Liver (tissue), 9 donors: ENCODE results near the gene ATG9B. TPM values are rescaled to one million over a fixed set of nuclear protein-coding genes. Genes with fewer than 3 reads are reported as not detected.

Experiments
- DNase-seq: peaks from one replicate; pipeline ENCODE4 v3.0.0-alpha.2; 2017; ENCODE audit warnings: low spot score
- H3K27ac ChIP-seq, 2 donors: one replicate each; pipeline ENCODE4 v1.7.0; 2013; ENCODE audit warnings: inconsistent platforms in 2 of 2, low read length in 2 of 2, control low read depth in 1 of 2, low read depth in 1 of 2, mild to moderate bottlenecking in 1 of 2
- H3K27me3 ChIP-seq, 4 donors: one replicate each; pipeline versions ENCODE4 v1.6.1 to v1.7.0; 2013; ENCODE audit warnings: low read length in 3 of 4, inconsistent platforms in 1 of 4, mild to moderate bottlenecking in 1 of 4, moderate library complexity in 1 of 4; ENCODE audit not compliant: control insufficient read depth in 4 of 4, insufficient read depth in 4 of 4
- H3K36me3 ChIP-seq, 4 donors: one replicate each; pipeline versions ENCODE4 v1.6.1 to v1.7.0; 2013; ENCODE audit warnings: low read length in 3 of 4, mild to moderate bottlenecking in 3 of 4, low read depth in 1 of 4, moderate library complexity in 1 of 4; ENCODE audit not compliant: control insufficient read depth in 4 of 4, insufficient read depth in 3 of 4
- H3K4me1 ChIP-seq, 4 donors: one replicate each; pipeline versions ENCODE4 v1.6.1 to v1.7.0; 2013; ENCODE audit warnings: low read length in 3 of 4, mild to moderate bottlenecking in 3 of 4, moderate library complexity in 1 of 4; ENCODE audit not compliant: control insufficient read depth in 4 of 4, insufficient read depth in 4 of 4
- H3K4me3 ChIP-seq, 3 donors: one replicate each; pipeline versions ENCODE4 v1.6.1 to v1.7.0; 2013; ENCODE audit warnings: low read length in 3 of 3, control low read depth in 1 of 3, low read depth in 1 of 3, mild to moderate bottlenecking in 1 of 3
- H3K9ac ChIP-seq, 2 donors: one replicate each; pipeline ENCODE4 v1.7.0; 2013; ENCODE audit warnings: low read length in 2 of 2, mild to moderate bottlenecking in 2 of 2, moderate library complexity in 2 of 2, control low read depth in 1 of 2, low read depth in 1 of 2
- H3K9me3 ChIP-seq, 4 donors: one replicate each; pipeline versions ENCODE4 v1.6.1 to v1.7.0; 2013; ENCODE audit warnings: low read length in 3 of 4; ENCODE audit not compliant: control insufficient read depth in 4 of 4
- ATF3 ChIP-seq: IDR thresholded peaks from 2 replicates; pipeline ENCODE4 v1.6.1; 2016; ENCODE audit warnings: antibody characterized with exemption
- CTCF ChIP-seq: fragments of 150-350 bp; IDR thresholded peaks from 2 replicates; pipeline ENCODE4 v1.5.1; 2017; ENCODE audit warnings: improper control_type of control experiment, low read depth, low read length; ENCODE audit not compliant: missing input control
- EGR1 ChIP-seq, 2 donors: IDR thresholded peaks; 2 replicates each; pipeline ENCODE4 v1.6.1; 2016 to 2018; ENCODE audit warnings: antibody characterized with exemption in 2 of 2, low read depth in 2 of 2
- FOXA1 ChIP-seq: IDR thresholded peaks from 2 replicates; pipeline ENCODE4 v1.6.1; 2016; ENCODE audit warnings: antibody characterized with exemption
- FOXA2 ChIP-seq: IDR thresholded peaks from 2 replicates; pipeline ENCODE4 v1.6.1; 2016; ENCODE audit warnings: antibody characterized with exemption
- GABPA ChIP-seq, 2 donors: IDR thresholded peaks in 1 of 2; conservative IDR thresholded peaks in 1 of 2; 2 replicates each; pipeline ENCODE4 v1.6.1; 2016; ENCODE audit warnings: antibody characterized with exemption in 2 of 2, mild to moderate bottlenecking in 1 of 2, moderate library complexity in 1 of 2
- HNF4A ChIP-seq, 2 donors: conservative IDR thresholded peaks; 2 replicates each; pipeline ENCODE4 v1.6.1; 2016; ENCODE audit warnings: antibody characterized with exemption in 2 of 2, mild to moderate bottlenecking in 2 of 2
- HNF4G ChIP-seq: IDR thresholded peaks from 2 replicates; pipeline ENCODE4 v1.6.1; 2016; ENCODE audit warnings: antibody characterized with exemption
- JUND ChIP-seq, 2 donors: IDR thresholded peaks; 2 replicates each; pipeline ENCODE4 v1.6.1; 2016; ENCODE audit warnings: antibody characterized with exemption in 2 of 2
- MAX ChIP-seq: IDR thresholded peaks from 2 replicates; pipeline ENCODE4 v1.6.1; 2016; ENCODE audit warnings: antibody characterized with exemption
- NR2F2 ChIP-seq: IDR thresholded peaks from 2 replicates; pipeline ENCODE4 v1.6.1; 2016; ENCODE audit warnings: antibody characterized with exemption
- RAD21 ChIP-seq, 2 donors: IDR thresholded peaks; 2 replicates each; pipeline ENCODE4 v1.6.1; 2016; ENCODE audit warnings: antibody characterized with exemption in 2 of 2, mild to moderate bottlenecking in 2 of 2
- REST ChIP-seq: IDR thresholded peaks from 2 replicates; pipeline ENCODE4 v1.6.1; 2016; ENCODE audit warnings: antibody characterized with exemption, mild to moderate bottlenecking
- RXRA ChIP-seq, 2 donors: IDR thresholded peaks; 2 replicates each; pipeline ENCODE4 v1.6.1; 2017 to 2018; ENCODE audit warnings: antibody characterized with exemption in 2 of 2, mild to moderate bottlenecking in 1 of 2
- SP1 ChIP-seq: IDR thresholded peaks from 2 replicates; pipeline ENCODE4 v1.6.1; 2018; ENCODE audit warnings: antibody characterized with exemption, mild to moderate bottlenecking
- TAF1 ChIP-seq: conservative IDR thresholded peaks from 2 replicates; pipeline ENCODE4 v1.6.1; 2016; ENCODE audit warnings: antibody characterized with exemption, mild to moderate bottlenecking
- YY1 ChIP-seq: IDR thresholded peaks from 2 replicates; pipeline ENCODE4 v1.6.1; 2016; ENCODE audit warnings: antibody characterized with exemption, mild to moderate bottlenecking
- ZBTB33 ChIP-seq: IDR thresholded peaks from 2 replicates; pipeline ENCODE4 v1.6.1; 2016; ENCODE audit warnings: antibody characterized with exemption
- WGBS: extraction: QIAGEN DNeasy Blood & Tissue Kit; methylation state at CpG from one replicate; pipeline ENCODE4 v1.1.7; 2013; 5-methylcytosine and 5-hydroxymethylcytosine counted together
- polyA plus RNA-seq, 2 donors: library from polyadenylated mRNA; stranded (reverse) in 1 of 2; unstranded in 1 of 2; fragments of 200-250 nt in 1 of 2; fragments of >200 nt in 1 of 2; fragmentation: Nextera tagmentation in 1 of 2; extraction: Ambion mirVana in 1 of 2; gene quantifications; one replicate each; pipeline versions ENCODE4 v1.2.1 to v1.2.3, GENCODE V29; 2013 to 2015
- total RNA-seq, 2 donors: library from RNA; depleted of rRNA; stranded (reverse); fragments of >200 nt; gene quantifications; one replicate each; pipeline ENCODE4 v1.2.3, GENCODE V29; 2014
- donor health status: healthy.
- donor health status: healthy.
- donor health status: healthy.
- donor health status: healthy.
- donor health status: healthy.

ATG9B gene
- total and polyA plus RNA-seq, 4 donors, result 0.61 TPM; not detected in 3

- no peaks in the 10 kb centered on the region for H3K36me3 ChIP-seq
- H3K9ac ChIP-seq, result no peak overlapping the region
- H3K27me3 ChIP-seq, result no peaks in the 10 kb centered on the region
- no peak overlapping the region for H3K27ac ChIP-seq
- no peaks in the 10 kb centered on the region for H3K9me3 ChIP-seq
- 84% methylated on average over 5 of the region's 5 CpGs for WGBS
- no peak overlapping the region for H3K4me3 ChIP-seq
- H3K4me1 ChIP-seq, result no peaks in the 10 kb centered on the region
- DNase-seq, result no peak
- no peak for TF ChIP-seq MAX
- no peak for TF ChIP-seq GABPA (IDR thresholded peaks at IDR 0.05 in 1 of 2, conservative IDR thresholded peaks at IDR 0.05 in 1 of 2)
- no peak for TF ChIP-seq NR2F2
- no peak for TF ChIP-seq REST
Measured at GRCh38 chr7:150997817-150998216, 26.5 kb downstream of the ATG9B start.

- H3K36me3 ChIP-seq, result no peaks in the 10 kb centered on the region
- WGBS, result 82% methylated on average over 8 of the region's 8 CpGs
- no peaks in the 10 kb centered on the region for H3K27me3 ChIP-seq
- TF ChIP-seq YY1 (no peak), FOXA1 (no peak), NR2F2 (no peak), FOXA2 (no peak), CTCF (no peak), REST (no peak), ATF3 (no peak), RAD21 (IDR thresholded peaks at IDR 0.05) (no peak), GABPA (IDR thresholded peaks at IDR 0.05 in 1 of 2, conservative IDR thresholded peaks at IDR 0.05 in 1 of 2) (no peak), ZBTB33 (no peak), TAF1 (no peak), MAX (no peak), EGR1 (IDR thresholded peaks at IDR 0.05; ENCODE audit: low read depth in 2 of 2) (no peak), JUND (IDR thresholded peaks at IDR 0.05) (no peak), HNF4G (no peak), RXRA (IDR thresholded peaks at IDR 0.05) (no peak), SP1 (no peak), HNF4A (conservative IDR thresholded peaks at IDR 0.05) (no peak)
- no peaks in the 10 kb centered on the region for H3K4me1 ChIP-seq
- no peak overlapping the region for H3K4me3 ChIP-seq
- no peak for DNase-seq
- H3K9me3 ChIP-seq, result no peaks in the 10 kb centered on the region
- H3K9ac ChIP-seq, result no peak overlapping the region
- no peak overlapping the region for H3K27ac ChIP-seq
Measured at GRCh38 chr7:150997075-150997511, 27.2 kb downstream of the ATG9B start.
